HFFc6 (cell line): Measurements from ENCODE around the gene CNPY2. TPM values are rescaled to one million over a fixed set of nuclear protein-coding genes. Genes with fewer than 3 reads are reported as not detected.

Experiments
- DNase-seq: peaks from one replicate; pipeline ENCODE4 v3.0.0-alpha.2; 2018
- H3K27ac Mint-ChIP-seq: 2 replicates; pipeline ENCODE4 v1.8.0; 2020; ENCODE audit warnings: mild to moderate bottlenecking, mixed read lengths
- H3K27me3 Mint-ChIP-seq: 2 replicates; pipeline ENCODE4 v1.8.0; 2021; ENCODE audit warnings: mild to moderate bottlenecking, moderate library complexity, mixed read lengths; ENCODE audit not compliant: insufficient read depth
- H3K36me3 Mint-ChIP-seq: 2 replicates; pipeline ENCODE4 v1.8.0; 2021; ENCODE audit warnings: low read depth, mixed read lengths
- H3K4me1 Mint-ChIP-seq: 2 replicates; pipeline ENCODE4 v1.8.0; 2020; ENCODE audit warnings: low read depth, mixed read lengths
- H3K4me3 Mint-ChIP-seq: 2 replicates; pipeline ENCODE4 v1.8.0; 2020; ENCODE audit warnings: mild to moderate bottlenecking, moderate library complexity, mixed read lengths
- H3K9me3 Mint-ChIP-seq: 2 replicates; pipeline ENCODE4 v1.8.0; 2020; ENCODE audit warnings: mild to moderate bottlenecking, mixed read lengths
- total RNA-seq, 6 experiments: library from RNA; stranded (reverse); fragmentation: NEBNext Ultra II Directional; extraction: Animal tissue kit (Norgen Biotek cat#: 25700); gene quantifications; 2 replicates in 1 of 6; 3 replicates in 5 of 6; pipeline ENCODE4 v1.2.3, GENCODE V29; 2021
- TF ChIP-seq, protein P1 (sequence below): fragments of 200-600 bp; sonication (generic); IDR thresholded peaks from 2 replicates; pipeline ENCODE4 v1.5.0; 2021; ENCODE audit warnings: antibody characterized with exemption, mild to moderate bottlenecking

CNPY2 gene
- total RNA-seq, 6 experiments from 2014 or later: 177 to 275 (median 188) TPM

DNA sequence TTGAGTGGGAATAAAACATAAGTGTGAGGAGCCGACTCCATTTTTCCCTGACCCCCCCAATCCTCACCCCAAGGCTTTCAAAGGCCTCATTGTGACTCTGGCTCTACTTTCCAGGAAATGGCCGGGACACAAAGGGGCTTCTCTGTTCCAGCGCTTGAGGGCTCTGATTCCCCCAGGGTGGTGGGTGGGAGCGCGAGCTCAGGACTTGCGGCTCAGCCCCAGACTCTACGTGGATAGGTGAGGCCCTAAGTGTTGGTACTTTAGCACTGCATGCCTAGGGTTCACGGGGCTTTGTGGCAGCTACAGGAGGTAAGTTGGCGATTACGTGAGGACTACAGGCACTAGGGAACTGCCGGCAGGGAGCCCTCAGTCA is 553 bp downstream of the CNPY2 start:
- Mint-ChIP-seq H3K4me3 (peak overlapping the region; percentile 99), H3K4me1 (peaks cover 8% of the 10 kb centered on the region; the same call in 1 of the 2 replicates), H3K36me3 (peaks cover 20% of the 10 kb centered on the region), H3K9me3 (no peaks in the 10 kb centered on the region), H3K27me3 (no peaks in the 10 kb centered on the region; the same call in 1 of the 2 replicates), H3K27ac (peak overlapping the region; percentile 98)
- TF ChIP-seq, protein P1, sequence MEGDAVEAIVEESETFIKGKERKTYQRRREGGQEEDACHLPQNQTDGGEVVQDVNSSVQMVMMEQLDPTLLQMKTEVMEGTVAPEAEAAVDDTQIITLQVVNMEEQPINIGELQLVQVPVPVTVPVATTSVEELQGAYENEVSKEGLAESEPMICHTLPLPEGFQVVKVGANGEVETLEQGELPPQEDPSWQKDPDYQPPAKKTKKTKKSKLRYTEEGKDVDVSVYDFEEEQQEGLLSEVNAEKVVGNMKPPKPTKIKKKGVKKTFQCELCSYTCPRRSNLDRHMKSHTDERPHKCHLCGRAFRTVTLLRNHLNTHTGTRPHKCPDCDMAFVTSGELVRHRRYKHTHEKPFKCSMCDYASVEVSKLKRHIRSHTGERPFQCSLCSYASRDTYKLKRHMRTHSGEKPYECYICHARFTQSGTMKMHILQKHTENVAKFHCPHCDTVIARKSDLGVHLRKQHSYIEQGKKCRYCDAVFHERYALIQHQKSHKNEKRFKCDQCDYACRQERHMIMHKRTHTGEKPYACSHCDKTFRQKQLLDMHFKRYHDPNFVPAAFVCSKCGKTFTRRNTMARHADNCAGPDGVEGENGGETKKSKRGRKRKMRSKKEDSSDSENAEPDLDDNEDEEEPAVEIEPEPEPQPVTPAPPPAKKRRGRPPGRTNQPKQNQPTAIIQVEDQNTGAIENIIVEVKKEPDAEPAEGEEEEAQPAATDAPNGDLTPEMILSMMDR: no peak
- DNase-seq: no peak

GRCh38 chr12:56311003-56311402 is 4.8 kb downstream of the CNPY2 start:
- Mint-ChIP-seq H3K4me1 (peaks cover 8% of the 10 kb centered on the region; the same call in 1 of the 2 replicates), H3K27me3 (no peaks in the 10 kb centered on the region), H3K36me3 (peaks cover 27% of the 10 kb centered on the region), H3K27ac (no peak overlapping the region), H3K9me3 (no peaks in the 10 kb centered on the region), H3K4me3 (no peak overlapping the region)
- no peak for DNase-seq
- TF ChIP-seq, protein P1: no peak

- peaks cover 21% of the 10 kb centered on the region for H3K36me3 Mint-ChIP-seq
- no peaks in the 10 kb centered on the region for H3K4me1 Mint-ChIP-seq
- no peaks in the 10 kb centered on the region for H3K27me3 Mint-ChIP-seq
- no peak for DNase-seq
- H3K9me3 Mint-ChIP-seq: no peaks in the 10 kb centered on the region
- H3K4me3 Mint-ChIP-seq: no peak overlapping the region
- H3K27ac Mint-ChIP-seq: no peak overlapping the region
- TF ChIP-seq, protein P1: no peak
Measured at GRCh38 chr12:56308714-56309113, 7.1 kb downstream of the CNPY2 start.

GRCh38 chr12:56307221-56307965 is 8.4 kb downstream of the CNPY2 start:
- TF ChIP-seq, protein P1: no peak
- Mint-ChIP-seq H3K27me3 (no peaks in the 10 kb centered on the region), H3K36me3 (peaks cover 21% of the 10 kb centered on the region), H3K4me3 (no peak overlapping the region), H3K27ac (no peak overlapping the region), H3K9me3 (no peaks in the 10 kb centered on the region), H3K4me1 (peaks cover under 1% of the 10 kb centered on the region)
- DNase-seq: no peak

DNA sequence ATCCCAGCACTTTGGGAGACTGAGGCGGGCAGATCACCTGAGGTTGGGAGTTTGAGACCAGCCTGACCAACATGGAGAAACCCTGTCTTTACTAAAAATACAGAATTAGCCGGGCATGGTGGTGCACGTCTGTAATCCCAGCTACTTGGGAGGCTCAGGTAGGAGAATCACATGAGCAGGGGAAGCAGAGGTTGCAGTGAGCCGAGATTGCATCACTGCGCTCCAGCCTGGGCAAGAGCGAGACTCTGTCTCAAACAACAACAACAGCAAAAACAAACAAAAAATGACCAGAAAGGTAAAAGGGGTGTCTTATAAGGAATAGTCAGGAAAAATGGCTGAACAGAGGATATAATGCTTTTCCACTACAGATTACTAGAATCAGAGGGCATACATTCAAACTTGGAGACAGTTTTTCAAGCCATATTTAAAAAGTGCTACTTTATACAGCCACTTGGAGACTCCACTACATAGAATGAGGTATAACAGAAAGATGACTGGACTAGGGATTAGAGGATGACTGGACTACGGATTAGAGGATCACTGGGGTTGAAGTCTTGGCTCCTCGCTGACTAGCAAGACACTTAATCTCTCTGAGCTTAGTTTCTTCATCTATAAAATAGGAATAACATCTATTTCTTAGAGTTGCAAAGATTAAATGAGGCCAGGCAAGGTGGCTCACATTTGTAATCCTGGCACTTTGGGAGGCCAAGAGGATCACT is 10.8 kb downstream of the CNPY2 start:
- H3K9me3 Mint-ChIP-seq: no peaks in the 10 kb centered on the region
- TF ChIP-seq, protein P1: no peak
- peaks cover 10% of the 10 kb centered on the region for H3K36me3 Mint-ChIP-seq
- no peak overlapping the region for H3K4me3 Mint-ChIP-seq
- H3K4me1 Mint-ChIP-seq: peaks cover 22% of the 10 kb centered on the region
- no peak overlapping the region for H3K27ac Mint-ChIP-seq
- no peaks in the 10 kb centered on the region; the same call in none of the 2 replicates for H3K27me3 Mint-ChIP-seq
- no peak for DNase-seq
